Stimulated activated CD4-positive, alpha-beta T cell treated with anti-CD3 and anti-CD28 coated beads, TNF-alpha, amount 100 ng/mL, for 4 hours (primary cell): ENCODE results near the gene CYP3A5.

Experiments
- DNase-seq, 3 experiments: peaks; one replicate each; pipeline ENCODE4 v3.0.0-alpha.2; 2020; ENCODE audit warnings: low read depth in 3 of 3

Gene CYP3A5

DNA sequence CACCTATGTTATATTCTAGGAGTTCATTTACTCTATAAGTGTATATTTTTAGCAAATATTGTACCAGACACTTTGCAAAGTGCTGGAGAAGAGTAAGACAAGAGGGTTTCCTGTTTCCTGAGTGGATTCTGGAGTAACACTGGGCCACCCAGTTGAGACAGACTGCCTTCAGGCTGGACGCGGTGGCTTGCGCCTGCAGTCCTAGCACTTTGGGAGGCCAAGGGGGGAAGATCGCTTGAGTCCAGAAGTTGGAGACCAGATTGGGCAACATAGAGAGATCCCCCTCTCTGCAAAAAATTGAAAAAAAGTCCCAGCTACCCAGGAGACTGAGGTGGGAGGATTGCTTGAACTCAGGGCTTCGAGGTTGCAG lies 63.8 kb downstream of the CYP3A5 start:
- DNase-seq, result no peak

DNA sequence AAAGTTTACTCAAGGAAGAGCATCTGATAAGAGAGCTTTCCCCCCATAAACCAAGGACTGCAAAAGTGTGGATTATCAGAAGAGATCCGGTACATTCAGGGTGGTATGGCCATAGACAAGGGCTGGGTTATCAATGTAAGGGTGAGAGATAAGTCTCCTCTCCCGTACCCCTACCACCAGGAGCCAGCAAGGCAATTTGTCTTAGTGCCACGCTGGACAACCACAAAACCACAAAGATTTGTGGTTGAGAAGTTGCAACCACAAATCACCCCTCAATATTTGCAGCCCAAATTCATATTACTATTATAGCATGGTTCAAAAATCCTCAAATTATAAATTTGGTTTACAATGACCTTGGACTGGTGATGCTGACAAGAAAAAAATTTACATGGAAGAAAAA lies 65.3 kb downstream of the CYP3A5 start:
- DNase-seq, result no peak

DNA sequence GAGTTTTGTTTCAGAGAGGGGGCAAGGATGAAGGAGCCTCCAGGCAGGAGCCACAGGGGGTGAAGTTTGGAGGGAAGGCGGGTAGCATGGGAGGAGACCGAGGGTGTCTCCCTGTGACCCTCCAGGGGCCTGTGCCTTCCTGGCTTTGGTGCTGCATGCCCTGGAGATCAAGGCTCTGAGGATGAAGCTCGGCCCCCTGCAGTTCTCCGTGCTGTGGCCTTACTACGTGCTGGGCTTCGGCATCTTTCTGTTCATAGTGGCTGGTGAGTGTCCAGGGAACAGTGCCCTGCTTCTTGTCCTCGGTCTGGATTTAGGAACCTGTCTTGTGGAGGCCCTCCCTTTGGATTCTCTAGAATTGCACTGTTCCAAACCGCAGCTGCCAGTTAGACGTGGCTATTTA lies 72.2 kb downstream of the CYP3A5 start:
- no peak for DNase-seq

DNA sequence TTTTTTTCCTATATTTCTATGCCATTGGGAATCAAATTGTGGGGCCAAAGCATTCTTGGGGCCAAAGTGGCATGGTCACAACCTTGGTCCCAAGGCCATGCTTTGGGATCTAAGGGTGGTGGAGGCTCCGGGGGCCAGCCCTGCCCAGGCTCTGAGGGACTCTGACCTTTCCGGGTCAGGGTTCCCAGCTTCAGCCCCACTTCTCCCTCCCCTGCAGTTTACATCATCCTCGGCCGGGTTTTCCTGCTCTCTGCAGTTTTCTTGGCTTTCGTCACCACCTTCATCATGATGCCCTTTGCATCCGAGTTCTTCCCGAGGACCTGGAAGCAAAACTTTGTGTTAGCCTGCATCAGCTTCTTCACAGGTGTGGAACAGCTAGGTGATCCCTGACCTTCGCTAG lies 73.3 kb downstream of the CYP3A5 start:
- DNase-seq, result no peak

DNA sequence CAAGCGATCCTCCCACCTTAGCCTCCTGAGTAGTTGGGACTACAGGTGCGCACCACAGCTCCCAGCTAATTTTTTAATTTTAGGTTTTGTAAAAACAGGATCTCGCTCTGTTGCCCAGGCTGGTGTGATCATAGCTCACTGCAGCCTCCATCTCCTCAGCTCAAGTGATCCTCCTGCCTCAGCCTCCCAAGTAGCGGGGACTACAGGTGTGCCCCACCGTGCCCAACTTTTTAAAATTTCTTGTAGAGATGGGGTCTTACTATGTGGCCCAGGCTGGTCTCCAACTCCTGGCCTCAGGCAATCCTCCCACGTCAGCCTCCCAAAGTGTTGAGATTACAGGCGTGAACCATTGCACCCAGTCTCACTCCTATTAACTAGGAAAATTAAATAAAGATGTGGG lies 74.3 kb downstream of the CYP3A5 start:
- no peak for DNase-seq

DNA sequence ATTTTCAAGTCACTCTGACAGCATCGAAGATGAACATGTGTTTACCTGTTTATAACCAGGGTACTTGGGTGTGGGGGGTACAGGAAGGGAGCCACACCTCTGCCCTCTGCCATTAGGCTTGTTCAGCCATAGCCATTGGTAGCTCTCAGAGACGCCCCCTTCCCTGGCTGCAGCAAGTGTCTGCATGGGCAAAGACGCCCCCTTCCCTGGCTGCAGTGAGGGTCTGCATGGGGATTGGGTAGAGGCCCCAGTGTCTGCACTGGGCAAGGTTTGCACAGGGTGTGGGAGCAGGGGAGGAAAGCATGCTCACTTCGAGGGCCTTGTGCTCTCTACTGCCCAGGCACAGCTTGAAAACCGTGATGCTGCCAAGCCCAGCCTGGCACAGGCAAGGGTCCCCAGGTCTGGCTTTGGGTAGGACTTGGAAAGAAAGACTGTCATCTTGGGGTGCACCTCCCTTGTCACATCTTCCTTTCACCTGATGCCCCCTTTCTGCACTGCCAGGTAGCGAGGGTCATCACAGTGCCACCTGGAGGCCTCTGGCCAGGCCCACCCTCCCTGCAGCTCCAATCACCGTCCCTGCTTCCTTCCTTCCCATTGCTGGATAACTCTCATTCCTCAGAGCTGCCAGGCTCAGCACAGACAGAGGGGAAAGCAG lies 78.0 kb downstream of the CYP3A5 start:
- DNase-seq, result no peak

DNA sequence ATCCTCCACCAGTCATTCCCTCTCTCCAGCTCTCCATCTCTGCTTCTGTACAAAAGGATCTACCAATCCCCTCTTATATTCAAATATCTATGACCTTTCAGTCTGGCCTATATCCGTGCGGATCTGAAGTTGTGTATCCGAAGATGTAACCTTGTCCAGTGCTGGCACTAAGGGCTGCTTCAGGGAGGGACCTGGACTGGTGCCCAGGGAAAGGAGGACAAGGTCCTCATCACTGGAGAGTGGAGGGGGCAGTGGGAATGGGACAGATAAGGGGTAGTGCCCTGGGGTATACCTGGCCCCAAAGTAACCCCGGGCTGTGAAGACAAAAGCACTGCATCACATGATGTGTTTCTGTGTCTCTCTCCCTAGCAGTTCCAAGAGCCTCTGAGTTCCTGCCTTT lies 80.0 kb downstream of the CYP3A5 start:
- no peak for DNase-seq
